T-helper 22 cell (primary cell): ENCODE results near the gene PACSIN2.
"Not testable (repeated sequence)": the region's sequence is repeated elsewhere in the genome, so short reads cannot be mapped to it uniquely, and the experiment has no call there.

Source experiments
- DNase-seq: peaks from one replicate; pipeline ENCODE4 v3.0.0-alpha.2; 2020; ENCODE audit warnings: low read depth

The PACSIN2 gene

GRCh38 chr22:42945736-42946135 is 69.2 kb downstream of the PACSIN2 start:
- no peak for DNase-seq

- no peak for DNase-seq
Observed at GRCh38 chr22:42945027-42945426, 69.9 kb downstream of the PACSIN2 start.

GRCh38 chr22:42944409-42944808 is 70.5 kb downstream of the PACSIN2 start:
- no peak for DNase-seq

GRCh38 chr22:42943981-42944380 is 71.0 kb downstream of the PACSIN2 start:
- no peak for DNase-seq

- DNase-seq: no peak
Observed at GRCh38 chr22:42942351-42942750, 72.6 kb downstream of the PACSIN2 start.

GRCh38 chr22:42939941-42940653 is 74.9 kb downstream of the PACSIN2 start:
- DNase-seq: no peak

- DNase-seq: no peak
Observed at GRCh38 chr22:42939451-42939881, 75.5 kb downstream of the PACSIN2 start.

- no peak for DNase-seq
Observed at GRCh38 chr22:42938976-42939375, 76.0 kb downstream of the PACSIN2 start.

GRCh38 chr22:42938449-42938848 is 76.5 kb downstream of the PACSIN2 start:
- DNase-seq: no peak

GRCh38 chr22:42937164-42937843 is 77.6 kb downstream of the PACSIN2 start:
- DNase-seq: no peak

GRCh38 chr22:42936680-42937079 is 78.3 kb downstream of the PACSIN2 start:
- DNase-seq: not testable (repeated sequence)

- DNase-seq: no peak
Observed at GRCh38 chr22:42934338-42934737, 80.6 kb downstream of the PACSIN2 start.

GRCh38 chr22:42933485-42934091 is 81.4 kb downstream of the PACSIN2 start:
- no peak for DNase-seq

GRCh38 chr22:42932857-42933484 is 82.0 kb downstream of the PACSIN2 start:
- DNase-seq: no peak

GRCh38 chr22:42932197-42932519 is 82.8 kb downstream of the PACSIN2 start:
- no peak for DNase-seq

- DNase-seq: no peak
Observed at GRCh38 chr22:42931421-42932196, 83.3 kb downstream of the PACSIN2 start.

- DNase-seq: no peak
Observed at GRCh38 chr22:42930810-42931420, 84.0 kb downstream of the PACSIN2 start.

- DNase-seq: no peak
Observed at GRCh38 chr22:42929838-42930155, 85.2 kb downstream of the PACSIN2 start.

- no peak for DNase-seq
Observed at GRCh38 chr22:42928969-42929837, 85.7 kb downstream of the PACSIN2 start.

- no peak for DNase-seq
Observed at GRCh38 chr22:42927966-42928365, 87.0 kb downstream of the PACSIN2 start.

GRCh38 chr22:42926768-42927167 is 88.2 kb downstream of the PACSIN2 start:
- DNase-seq: no peak
